ENCODE measurements around the gene NDUFA1. TPM values are rescaled to one million over a fixed set of nuclear protein-coding genes. Genes with fewer than 3 reads are reported as not detected.

The NDUFA1 gene
- total and polyA plus RNA-seq, 10 of the 15 experiments (the other 5 are each of a cell fraction or from before 2014, with no cell fraction given): 113 to 1,113 (median 306) TPM

- intact Hi-C loops (cut with micrococcal nuclease; ENCODE audit: unreplicated experiment) (no loop called here), in situ Hi-C loops (cut with MboI) (no loop called here)
- BruUV-seq (replicated peaks): no TSS peak
- TF ChIP-seq IRF5 (IDR thresholded peaks at IDR 0.05; ENCODE audit: borderline replicate concordance): no peak
- TF ChIP-seq SREBF2 (IDR thresholded peaks at IDR 0.05; ENCODE audit: low read length): no peak
- no peak for TF ChIP-seq BRCA1 (IDR thresholded peaks at IDR 0.05; ENCODE audit: low read depth, low read length)
- no peak for TF ChIP-seq MEF2A (IDR thresholded peaks at IDR 0.05; ENCODE audit: insufficient read depth, low read depth, low read length)
- no peak for TF ChIP-seq SREBF1 (IDR thresholded peaks at IDR 0.05; ENCODE audit: low read length)
- no peak for TF ChIP-seq NFYA (IDR thresholded peaks at IDR 0.05; ENCODE audit: borderline replicate concordance, low read depth, low read length)
- no peak for TF ChIP-seq ZBED1 (IDR thresholded peaks at IDR 0.05; ENCODE audit: borderline replicate concordance)
- TF ChIP-seq PML (IDR thresholded peaks at IDR 0.05; ENCODE audit: low read length): no peak
- TF ChIP-seq FOXM1 (IDR thresholded peaks at IDR 0.05; ENCODE audit: low read depth, low read length): no peak
- Histone ChIP-seq H3K36me3 (ENCODE audit: control insufficient read depth in 2 of 2, insufficient read depth in 2 of 2, low read length in 1 of 2) (no peaks in the 10 kb centered on the region), H3K4me1 (ENCODE audit: control insufficient read depth, insufficient read depth, low read length) (no peaks in the 10 kb centered on the region), H4K20me1 (ENCODE audit: control insufficient read depth, insufficient read depth) (no peaks in the 10 kb centered on the region), H3K27me3 (replicated peaks in 1 of 2; ENCODE audit: control insufficient read depth in 2 of 2, insufficient read depth in 2 of 2, low read length in 1 of 2) (no peaks in the 10 kb centered on the region), H3K9me3 (replicated peaks; ENCODE audit: control insufficient read depth, insufficient read depth, low read length) (no peaks in the 10 kb centered on the region), H2AFZ (ENCODE audit: control insufficient read depth, low read depth, low read length) (no peak overlapping the region), H3K27ac (ENCODE audit: control insufficient read depth, insufficient read depth) (no peak overlapping the region), H3K9ac (ENCODE audit: control insufficient read depth, insufficient read depth, low read length) (no peak overlapping the region), H3K4me3 (no peak overlapping the region), H3K79me2 (ENCODE audit: control insufficient read depth, insufficient read depth, low read length) (no peaks in the 10 kb centered on the region), H3K4me2 (ENCODE audit: control insufficient read depth, insufficient read depth) (no peak overlapping the region)
- RAD21 ChIA-PET (ENCODE audit: unreplicated experiment): no interaction called here
- 53% methylated on average over 2 of the region's 2 CpGs for WGBS (ENCODE audit: insufficient coverage, insufficient replicate concordance, low lambda C conversion rate, missing lambda C conversion rate)
- CTCF ChIA-PET: no interaction called here
- no peak for DNase-seq (ENCODE audit: low read depth, low spot score)
- no peak for ATAC-seq
- FAIRE-seq: no peak
- SMC1A ChIA-PET (ENCODE audit: uncharacterized antibody, unreplicated experiment): no interaction called here
- POLR2A ChIA-PET: no interaction called here
Observed at GRCh38 chrX:119917877-119918276, 46.2 kb downstream of the NDUFA1 start.
